Neural cell (in vitro differentiated cells): ENCODE data around the gene PRSS58. TPM values are rescaled to one million over a fixed set of nuclear protein-coding genes. Genes with fewer than 3 reads are reported as not detected.

Experiments
- H2AFZ ChIP-seq: fragments of 200-600, 300-800 bp; sonication (generic), shearing (Covaris generic); 2 replicates; pipeline ENCODE4 v1.6.0; 2014; ENCODE audit warnings: low read depth, mild to moderate bottlenecking, antibody characterized with exemption, low read length, moderate library complexity
- H3F3A ChIP-seq: fragments of 200-600 bp; shearing (Covaris generic); 2 replicates; pipeline ENCODE4 v1.6.1; 2016; ENCODE audit warnings: mild to moderate bottlenecking, moderate library complexity, mixed read lengths, antibody characterized with exemption, low read length; ENCODE audit not compliant: insufficient read depth, poor library complexity, severe bottlenecking
- H3K27ac ChIP-seq: fragments of 200-600, 300-800 bp; sonication (generic), shearing (Covaris generic); 2 replicates; pipeline ENCODE4 v1.5.1; 2014; ENCODE audit warnings: mild to moderate bottlenecking, low read length, moderate library complexity
- H3K27me3 ChIP-seq: fragments of 300-800, 200-600 bp; sonication (generic), shearing (Covaris generic); 2 replicates; pipeline ENCODE4 v1.6.0; 2014; ENCODE audit warnings: mild to moderate bottlenecking, low read depth, low read length, moderate library complexity; ENCODE audit not compliant: insufficient read depth
- H3K36me3 ChIP-seq: fragments of 300-800, 200-600 bp; sonication (generic), shearing (Covaris generic); 2 replicates; pipeline ENCODE4 v1.5.1; 2014; ENCODE audit warnings: mild to moderate bottlenecking, antibody characterized with exemption, low read length, moderate library complexity; ENCODE audit not compliant: insufficient read depth
- H3K4me2 ChIP-seq: fragments of 300-800, 200-600 bp; sonication (generic), shearing (Covaris generic); 2 replicates; pipeline ENCODE4 v1.6.0; 2014; ENCODE audit warnings: mild to moderate bottlenecking, low read length
- H3K4me3 ChIP-seq: fragments of 300-800, 200-600 bp; sonication (generic), shearing (Covaris generic); 2 replicates; pipeline ENCODE4 v1.5.1; 2014; ENCODE audit warnings: mild to moderate bottlenecking, low read length, moderate library complexity
- H3K79me2 ChIP-seq: fragments of 200-600 bp; shearing (Covaris generic); replicated peaks from 2 replicates; pipeline ENCODE4 v1.6.0; 2014; ENCODE audit warnings: mild to moderate bottlenecking, low read length, moderate library complexity; ENCODE audit not compliant: insufficient read depth
- H3K9ac ChIP-seq: fragments of 300-800, 200-600 bp; sonication (generic), shearing (Covaris generic); 2 replicates; pipeline ENCODE4 v1.6.1; 2016; ENCODE audit warnings: mild to moderate bottlenecking, low read length, mixed read lengths
- H3K9me2 ChIP-seq: fragments of 200-600 bp; shearing (Covaris generic); 2 replicates; pipeline ENCODE4 v1.6.1; 2016; ENCODE audit warnings: mild to moderate bottlenecking, low read length, mixed read lengths; ENCODE audit not compliant: insufficient read depth
- H3K9me3 ChIP-seq: fragments of 200-600, 300-800 bp; sonication (generic), shearing (Covaris generic); 2 replicates; pipeline ENCODE4 v1.6.1; 2016; ENCODE audit warnings: mild to moderate bottlenecking, mixed run types, low read length, moderate library complexity, mixed read lengths
- H4K20me1 ChIP-seq: fragments of 200-600 bp; shearing (Covaris generic); 2 replicates; pipeline ENCODE4 v1.6.1; 2016; ENCODE audit warnings: mild to moderate bottlenecking, mixed run types; ENCODE audit not compliant: insufficient read depth
- CTCF ChIP-seq: fragments of 450-650 bp; IDR thresholded peaks from 2 replicates; pipeline ENCODE4 v1.5.1; 2014; ENCODE audit warnings: antibody characterized with exemption, mild to moderate bottlenecking, moderate library complexity; ENCODE audit not compliant: poor library complexity, severe bottlenecking
- EP300 ChIP-seq: fragments of 450-650 bp; conservative IDR thresholded peaks from 2 replicates; pipeline ENCODE4 v1.6.1; 2014; ENCODE audit warnings: antibody characterized with exemption, mild to moderate bottlenecking, moderate library complexity; ENCODE audit not compliant: poor library complexity, severe bottlenecking
- EZH2 ChIP-seq: fragments of 200-600, 300-800 bp; shearing (Covaris generic), sonication (generic); IDR thresholded peaks from 2 replicates; pipeline ENCODE4 v1.6.1; 2014; ENCODE audit warnings: antibody characterized with exemption, low read length, borderline replicate concordance, mild to moderate bottlenecking; ENCODE audit not compliant: insufficient read depth, poor library complexity, severe bottlenecking
- MXI1 ChIP-seq: fragments of 450-650 bp; conservative IDR thresholded peaks from 2 replicates; pipeline ENCODE4 v1.6.1; 2014; ENCODE audit warnings: antibody characterized with exemption, mild to moderate bottlenecking; ENCODE audit not compliant: poor library complexity, severe bottlenecking
- POLR2AphosphoS5 ChIP-seq: IDR thresholded peaks from 2 replicates; pipeline ENCODE4 v1.6.1; 2012
- RAD21 ChIP-seq: fragments of 450-650 bp; conservative IDR thresholded peaks from 2 replicates; pipeline ENCODE4 v1.6.1; 2014; ENCODE audit warnings: antibody characterized with exemption, mild to moderate bottlenecking, moderate library complexity
- REST ChIP-seq: IDR thresholded peaks from 2 replicates; pipeline ENCODE4 v1.6.1; 2012; ENCODE audit warnings: borderline replicate concordance
- SMC3 ChIP-seq: fragments of 450-650 bp; conservative IDR thresholded peaks from 2 replicates; pipeline ENCODE4 v1.6.1; 2014; ENCODE audit warnings: antibody characterized with exemption, mild to moderate bottlenecking, moderate library complexity; ENCODE audit not compliant: poor library complexity
- TAF1 ChIP-seq: IDR thresholded peaks from 2 replicates; pipeline ENCODE4 v1.6.1; 2012; ENCODE audit warnings: low read depth
- polyA plus RNA-seq: library from polyadenylated mRNA; depleted of rRNA; stranded (reverse); fragments of >200 nt; gene quantifications from 2 replicates; pipeline ENCODE4 v1.2.3, GENCODE V29; 2014

The PRSS58 gene
- polyA plus RNA-seq, 1 donor from 2014 or later, result not detected

- no peak overlapping the region for H3K4me2 ChIP-seq
- TF ChIP-seq MXI1 (no peak), POLR2AphosphoS5 (no peak), RAD21 (no peak), EP300 (no peak), REST (no peak), TAF1 (no peak), CTCF (no peak), SMC3 (no peak), EZH2 (no peak)
- H3K27me3 ChIP-seq, result no peaks in the 10 kb centered on the region
- H3K4me3 ChIP-seq, result no peak overlapping the region
- H3K79me2 ChIP-seq, result no peaks in the 10 kb centered on the region
- H3K9me3 ChIP-seq, result no peaks in the 10 kb centered on the region
- H3K9me2 ChIP-seq, result no peaks in the 10 kb centered on the region
- H4K20me1 ChIP-seq, result no peaks in the 10 kb centered on the region
- no peaks in the 10 kb centered on the region for H3F3A ChIP-seq
- H3K27ac ChIP-seq, result no peak overlapping the region
- no peaks in the 10 kb centered on the region for H3K36me3 ChIP-seq
- no peak overlapping the region for H3K9ac ChIP-seq
- no peak overlapping the region for H2AFZ ChIP-seq
Observed at GRCh38 chr7:142249918-142250317, 7.9 kb downstream of the PRSS58 start.

GRCh38 chr7:142248166-142249160 lies 9.4 kb downstream of the PRSS58 start:
- no peaks in the 10 kb centered on the region for H3K27me3 ChIP-seq
- no peak overlapping the region for H3K27ac ChIP-seq
- no peaks in the 10 kb centered on the region for H3F3A ChIP-seq

More at GRCh38 chr7:142248166-142249160, 9.4 kb downstream of the PRSS58 start:
- H3K9me2 ChIP-seq, result no peaks in the 10 kb centered on the region
- H3K4me2 ChIP-seq, result no peak overlapping the region
- no peaks in the 10 kb centered on the region for H4K20me1 ChIP-seq
- no peak overlapping the region for H3K9ac ChIP-seq
- no peak overlapping the region for H2AFZ ChIP-seq
- no peak for TF ChIP-seq RAD21
- no peaks in the 10 kb centered on the region for H3K9me3 ChIP-seq
- H3K36me3 ChIP-seq, result no peaks in the 10 kb centered on the region
- no peaks in the 10 kb centered on the region for H3K79me2 ChIP-seq
- no peak overlapping the region for H3K4me3 ChIP-seq
